HEK293 (cell line): Measurements from ENCODE around the gene IGSF10.

ENCODE experiments used
- CTCF ChIP-seq: fragments of 450-650 bp; formaldehyde crosslinking; IDR thresholded peaks from 2 replicates; pipeline ENCODE4 v1.5.1; 2016; ENCODE audit warnings: missing biosample characterization, missing genetic modification characterization
- GLIS1 ChIP-seq: fragments of 450-650 bp; formaldehyde crosslinking; IDR thresholded peaks from 2 replicates; pipeline ENCODE4 v1.5.1; 2016; ENCODE audit warnings: missing biosample characterization, missing genetic modification characterization
- SETDB1 ChIP-seq: IDR thresholded peaks from one replicate; pipeline ENCODE4 v1.6.1; 2017; ENCODE audit warnings: mild to moderate bottlenecking, low read length, moderate library complexity, mixed read lengths; ENCODE audit not compliant: insufficient read length
- TCF7L2 ChIP-seq: IDR thresholded peaks from 2 replicates; pipeline ENCODE4 v1.6.1; 2011; ENCODE audit warnings: low read depth, mild to moderate bottlenecking, inconsistent platforms, low read length, moderate library complexity, borderline replicate concordance
- ZBTB44 ChIP-seq: fragments of 450-650 bp; IDR thresholded peaks from 2 replicates; pipeline ENCODE4 v1.5.1; 2018; ENCODE audit warnings: missing biosample characterization, mild to moderate bottlenecking, missing genetic modification characterization
- ZNF274 ChIP-seq, 2 experiments: fragments of 200-500 bp in 1 of 2; fragments of 450-650 bp in 1 of 2; sonication (Bioruptor generic) in 1 of 2; formaldehyde crosslinking in 1 of 2; IDR thresholded peaks; 2 replicates each; pipeline versions ENCODE4 v1.5.1 to v1.6.1; 2014 to 2016; ENCODE audit warnings: borderline replicate concordance in 1 of 2, inconsistent platforms in 1 of 2, low read length in 1 of 2, missing biosample characterization in 1 of 2, missing genetic modification characterization in 1 of 2
- ZNF302 ChIP-seq: fragments of 450-650 bp; formaldehyde crosslinking; IDR thresholded peaks from 2 replicates; pipeline ENCODE4 v1.5.1; 2016; ENCODE audit warnings: missing biosample characterization, missing genetic modification characterization, low read depth
- ZNF529 ChIP-seq: fragments of 450-650 bp; formaldehyde crosslinking; IDR thresholded peaks from 2 replicates; pipeline ENCODE4 v1.5.1; 2017; ENCODE audit warnings: missing genetic modification characterization, missing biosample characterization; ENCODE audit not compliant: insufficient replicate concordance
- ZNF600 ChIP-seq: fragments of 450-650 bp; formaldehyde crosslinking; IDR thresholded peaks from 2 replicates; pipeline ENCODE4 v1.5.1; 2016; ENCODE audit warnings: missing biosample characterization, missing genetic modification characterization
- ZNF707 ChIP-seq: fragments of 450-650 bp; formaldehyde crosslinking; IDR thresholded peaks from 2 replicates; pipeline ENCODE4 v1.5.1; 2016; ENCODE audit warnings: missing biosample characterization, missing genetic modification characterization
- TF ChIP-seq, protein P1 (sequence below): fragments of 450-650 bp; formaldehyde crosslinking; IDR thresholded peaks from 2 replicates; pipeline ENCODE4 v1.5.1; 2016; ENCODE audit warnings: missing biosample characterization, missing genetic modification characterization
- TF ChIP-seq, protein P2 (sequence below): fragments of 450-650 bp; formaldehyde crosslinking; IDR thresholded peaks from 2 replicates; pipeline ENCODE4 v1.5.1; 2016; ENCODE audit warnings: missing biosample characterization, missing genetic modification characterization

- TF ChIP-seq, protein P1, sequence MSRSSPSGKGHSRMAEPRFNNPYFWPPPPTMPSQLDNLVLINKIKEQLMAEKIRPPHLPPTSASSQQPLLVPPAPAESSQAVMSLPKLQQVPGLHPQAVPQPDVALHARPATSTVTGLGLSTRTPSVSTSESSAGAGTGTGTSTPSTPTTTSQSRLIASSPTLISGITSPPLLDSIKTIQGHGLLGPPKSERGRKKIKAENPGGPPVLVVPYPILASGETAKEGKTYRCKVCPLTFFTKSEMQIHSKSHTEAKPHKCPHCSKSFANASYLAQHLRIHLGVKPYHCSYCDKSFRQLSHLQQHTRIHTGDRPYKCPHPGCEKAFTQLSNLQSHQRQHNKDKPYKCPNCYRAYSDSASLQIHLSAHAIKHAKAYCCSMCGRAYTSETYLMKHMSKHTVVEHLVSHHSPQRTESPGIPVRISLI (tag by site-specific recombination), result no peak
- TF ChIP-seq ZNF600 (no peak), ZNF274 (IDR thresholded peaks at IDR 0.05; ENCODE audit: low read length) (no peak), ZNF274 (tag by site-specific recombination; IDR thresholded peaks at IDR 0.05; ENCODE audit: borderline replicate concordance) (no peak), ZNF529 (no peak), ZNF707 (tag by site-specific recombination) (no peak), CTCF (tag by site-specific recombination) (no peak), ZNF302 (no peak), TCF7L2 (no peak), SETDB1 (no peak), GLIS1 (tag by site-specific recombination) (no peak), ZBTB44 (tag by site-specific recombination) (no peak)
- TF ChIP-seq, protein P2, sequence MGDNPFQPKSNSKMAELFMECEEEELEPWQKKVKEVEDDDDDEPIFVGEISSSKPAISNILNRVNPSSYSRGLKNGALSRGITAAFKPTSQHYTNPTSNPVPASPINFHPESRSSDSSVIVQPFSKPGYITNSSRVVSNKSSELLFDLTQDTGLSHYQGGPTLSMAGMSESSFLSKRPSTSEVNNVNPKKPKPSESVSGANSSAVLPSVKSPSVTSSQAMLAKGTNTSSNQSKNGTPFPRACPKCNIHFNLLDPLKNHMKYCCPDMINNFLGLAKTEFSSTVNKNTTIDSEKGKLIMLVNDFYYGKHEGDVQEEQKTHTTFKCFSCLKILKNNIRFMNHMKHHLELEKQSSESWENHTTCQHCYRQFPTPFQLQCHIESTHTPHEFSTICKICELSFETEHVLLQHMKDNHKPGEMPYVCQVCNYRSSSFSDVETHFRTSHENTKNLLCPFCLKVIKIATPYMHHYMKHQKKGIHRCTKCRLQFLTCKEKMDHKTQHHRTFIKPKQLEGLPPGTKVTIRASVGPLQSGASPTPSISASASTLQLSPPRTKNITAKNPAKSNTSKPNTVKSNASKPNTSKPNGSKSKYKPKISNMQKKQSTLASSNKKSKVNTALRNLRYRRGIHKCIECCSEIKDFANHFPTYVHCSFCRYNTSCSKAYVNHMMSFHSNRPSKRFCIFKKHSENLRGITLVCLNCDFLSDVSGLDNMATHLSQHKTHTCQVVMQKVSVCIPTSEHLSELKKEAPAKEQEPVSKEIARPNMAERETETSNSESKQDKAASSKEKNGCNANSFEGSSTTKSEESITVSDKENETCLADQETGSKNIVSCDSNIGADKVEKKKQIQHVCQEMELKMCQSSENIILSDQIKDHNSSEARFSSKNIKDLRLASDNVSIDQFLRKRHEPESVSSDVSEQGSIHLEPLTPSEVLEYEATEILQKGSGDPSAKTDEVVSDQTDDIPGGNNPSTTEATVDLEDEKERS (tag by site-specific recombination), result no peak
These were observed 19.6 kb upstream of the IGSF10 start for GRCh38 chr3:151480492-151480891.
